Measurements from ENCODE around the gene NKD1. TPM values are rescaled to one million over a fixed set of nuclear protein-coding genes. Genes with fewer than 3 reads are reported as not detected.

NKD1 gene
- total RNA-seq (1 to 10 TPM in 8 of 9 donors, under 1 TPM in 1; 0.67 to 8.9 (median 7.0) TPM), polyA plus RNA-seq (1 to 10 TPM in 2 of 3 donors, under 1 TPM in 1; 0.84 to 1.8 (median 1.2) TPM)
- long read RNA-seq, donor 1, result 0 reads
- long read RNA-seq, donor 2, result 0 reads
- long read RNA-seq, donor 3, result 0 reads
- long read RNA-seq, donor 4, result 0 reads
- long read RNA-seq, donor 5, full-length matches to known transcripts, result 5 of 10 reads
- long read RNA-seq, donor 5, partial matches to known transcripts, result 1 of 10 reads
- long read RNA-seq, donor 5, other reads (novel, unspliced or antisense), result 4 of 10 reads
- long read RNA-seq, donor 6, partial matches to known transcripts, result 0 of 1 reads
- long read RNA-seq, donor 6, other reads (novel, unspliced or antisense), result 1 of 1 reads
- long read RNA-seq, donor 7, result 0 reads
- long read RNA-seq, donor 8, full-length matches to known transcripts, result 1 of 1 reads
- long read RNA-seq, donor 8, partial matches to known transcripts, result 0 of 1 reads
- long read RNA-seq, donor 8, other reads (novel, unspliced or antisense), result 0 of 1 reads
- long read RNA-seq, donor 9, result 0 reads
- long read RNA-seq, donor 10, result 0 reads

GRCh38 chr16:50548125-50548908, at the start of gene NKD1:
Gene NKD1 (plus strand): TSS chr16:50548396. CDS start chr16:50548554, 158 bp downstream.
- H3K36me3 ChIP-seq (replicated peaks in 1 of 2), result no peaks in the 10 kb centered on the region
- peaks cover 4 to 7% of the 10 kb centered on the region in 2 donors for H3K4me1 ChIP-seq (replicated peaks in 1 of 2)
- intact Hi-C loops (cut with DNase I), result loop anchor here in 1 of 2 donors (10.0 kb wide), 1 partner anchor 96 kb away; no protein-coding TSS in a partner anchor
- 1 to 2% (median 1%) methylated on average over 10 to 112 of the region's 113 CpGs for WGBS, 4 donors
- H3K27me3 ChIP-seq, result no peaks in the 10 kb centered on the region
- H3K4me3 ChIP-seq, result peak within 1 kb of the TSS in 3 of 4 donors; percentile 48 to 95 (median 70)
- TF ChIP-seq CTCF (IDR thresholded peaks at IDR 0.05), result no peak
- peak; percentile 41 to 58 for TF ChIP-seq POLR2A (IDR thresholded peaks at IDR 0.05)
- H3K27ac ChIP-seq, result peak within 1 kb of the TSS in 1 of 5 donors; percentile 63
- H3K9me3 ChIP-seq (replicated peaks in 1 of 3), result no peaks in the 10 kb centered on the region
- DNase-seq, result peak; percentile 56 to 83 (median 72)

DNA sequence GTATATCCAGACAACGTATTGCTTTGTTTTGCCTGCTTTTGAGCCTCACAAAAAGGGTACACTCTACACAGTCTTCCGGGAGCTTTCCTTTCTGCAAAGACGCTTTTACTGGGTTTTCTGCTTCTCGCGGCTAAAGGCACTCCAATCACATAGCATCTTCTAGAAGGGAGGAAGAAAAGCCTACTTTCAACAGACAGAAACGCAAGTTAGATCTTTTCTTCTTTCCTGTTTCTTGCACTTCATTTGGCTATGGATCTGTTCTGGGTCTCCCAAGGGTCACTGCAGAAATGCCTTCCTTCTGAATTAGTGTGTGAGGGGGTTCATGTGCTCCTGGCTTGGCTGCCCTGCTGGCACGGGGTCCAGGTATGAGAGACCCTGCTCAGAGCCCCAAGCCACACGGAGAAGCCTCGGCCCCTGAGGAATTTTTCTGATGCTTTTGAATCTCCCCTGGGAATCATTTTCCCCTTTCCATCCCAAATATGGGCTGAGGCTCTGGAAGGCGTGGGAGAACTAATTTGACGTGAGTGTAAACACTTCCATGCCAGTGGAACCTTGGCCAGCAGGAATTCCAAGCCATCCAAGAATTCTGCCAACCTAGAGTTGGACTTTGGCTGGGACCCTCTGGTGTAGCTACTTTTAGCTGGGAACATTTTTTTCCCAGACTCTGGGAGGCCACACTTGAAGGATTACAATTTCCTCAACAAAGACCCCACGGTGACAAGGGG, 49.6 kb upstream of the NKD1 start:
- Histone ChIP-seq H3K27ac (no peak overlapping the region), H3K27me3 (no peaks in the 10 kb centered on the region), H3K4me3 (no peak overlapping the region), H3K9me3 (replicated peaks in 1 of 3) (no peaks in the 10 kb centered on the region), H3K4me1 (replicated peaks in 1 of 2) (no peaks in the 10 kb centered on the region), H3K36me3 (replicated peaks in 1 of 2) (no peaks in the 10 kb centered on the region)
- TF ChIP-seq POLR2A (IDR thresholded peaks at IDR 0.05) (no peak), CTCF (IDR thresholded peaks at IDR 0.05) (no peak)
- intact Hi-C loops (cut with DNase I), result no loop called here
- 56 to 69% (median 61%) methylated on average over 11 to 12 of the region's 12 CpGs for WGBS, 4 donors
- DNase-seq, result peak in 1 of 7 donors; percentile 51

- no peak overlapping the region for H3K4me3 ChIP-seq
- no peak for TF ChIP-seq POLR2A (IDR thresholded peaks at IDR 0.05)
- no peak for TF ChIP-seq CTCF (IDR thresholded peaks at IDR 0.05)
- H3K27me3 ChIP-seq, result no peaks in the 10 kb centered on the region
- peak in 1 of 7 donors; percentile 3 for DNase-seq
- intact Hi-C loops (cut with DNase I), result no loop called here
- no peaks in the 10 kb centered on the region for H3K36me3 ChIP-seq (replicated peaks in 1 of 2)
- no peaks in the 10 kb centered on the region for H3K9me3 ChIP-seq (replicated peaks in 1 of 3)
- H3K27ac ChIP-seq, result no peak overlapping the region
- no peaks in the 10 kb centered on the region for H3K4me1 ChIP-seq (replicated peaks in 1 of 2)
- WGBS, 4 donors, result 68 to 94% (median 91%) methylated on average over 2 of the region's 2 CpGs
Measured at GRCh38 chr16:50499254-50499653, 48.9 kb upstream of the NKD1 start.

Data from adrenal gland (tissue), 19 donors.